GM12878 (cell line): ENCODE measurements around the gene SCP2. TPM values are rescaled to one million over a fixed set of nuclear protein-coding genes. Genes with fewer than 3 reads are reported as not detected.

Source experiments
- ATAC-seq: fragments of 200-7000 bp; cut with Tn5 transposase; 3 replicates; pipeline ENCODE4 v1.9.1; 2020; ENCODE audit warnings: mild to moderate bottlenecking, moderate library complexity
- BruUV-seq: library from RNA; stranded (reverse); fragments of 400-500 nt; replicated peaks from 2 replicates; lab custom pipeline; 2021; lab: Mats Ljungman, UMichigan
- CTCF ChIA-PET: fragments of 300-600 bp; sonication (Branson Sonifier 250); formaldehyde crosslinking; extraction: SDS; loops from one replicate; lab custom pipeline; 2021; ENCODE audit warnings: inconsistent platforms; lab: Yijun Ruan, JAX
- POLR2A ChIA-PET: fragments of 350-600 bp; formaldehyde crosslinking; extraction: SDS; loops from one replicate; lab custom pipeline; 2021; ENCODE audit warnings: inconsistent platforms; lab: Charles Lee
- RAD21 ChIA-PET: fragments of 300-600 bp; sonication (Branson Sonifier 250); formaldehyde crosslinking; loops from one replicate; lab custom pipeline; 2023; ENCODE audit warnings: antibody characterized with exemption; ENCODE audit not compliant: unreplicated experiment; lab: Charles Lee
- SMC1A ChIA-PET: fragments of 300-600 bp; sonication (Branson Sonifier 250); formaldehyde crosslinking; loops from one replicate; lab custom pipeline; 2023; ENCODE audit not compliant: unreplicated experiment, uncharacterized antibody; lab: Charles Lee
- DNase-seq: peaks from one replicate; pipeline ENCODE4 v3.0.0-alpha.2; 2011; ENCODE audit warnings: low read depth, low spot score
- FAIRE-seq: peaks from 3 replicates; lab custom pipeline; 2011; peaks lifted over from hg19 to GRCh38; lab: Jason Lieb, UNC
- H2AFZ ChIP-seq: 2 replicates; pipeline ENCODE4 v1.6.0; 2011; ENCODE audit warnings: low read depth, low read length, control low read depth; ENCODE audit not compliant: control insufficient read depth
- H3K27ac ChIP-seq: 2 replicates; pipeline ENCODE4 v1.5.1; 2011; ENCODE audit warnings: control low read depth; ENCODE audit not compliant: control insufficient read depth, insufficient read depth
- H3K27me3 ChIP-seq, 2 experiments: replicated peaks in 1 of 2; 2 replicates each; pipeline versions ENCODE4 v1.6.0 to v1.6.1; 2011; ENCODE audit warnings: low read length in 1 of 2; ENCODE audit not compliant: control insufficient read depth in 2 of 2, insufficient read depth in 2 of 2
- H3K36me3 ChIP-seq, 2 experiments: 2 replicates each; pipeline ENCODE4 v1.5.1; 2011; ENCODE audit warnings: low read length in 1 of 2; ENCODE audit not compliant: control insufficient read depth in 2 of 2, insufficient read depth in 2 of 2
- H3K4me1 ChIP-seq: 2 replicates; pipeline ENCODE4 v1.6.1; 2011; ENCODE audit warnings: mild to moderate bottlenecking, low read length, moderate library complexity, mixed read lengths; ENCODE audit not compliant: control insufficient read depth, insufficient read depth
- H3K4me2 ChIP-seq: 2 replicates; pipeline ENCODE4 v1.6.0; 2011; ENCODE audit warnings: control low read depth; ENCODE audit not compliant: control insufficient read depth, insufficient read depth
- H3K4me3 ChIP-seq: fragments of 200-600 bp; sonication (generic); 2 replicates; pipeline ENCODE4 v1.5.1; 2016
- H3K79me2 ChIP-seq: 2 replicates; pipeline ENCODE4 v1.6.0; 2011; ENCODE audit warnings: low read length; ENCODE audit not compliant: control insufficient read depth, insufficient read depth
- H3K9ac ChIP-seq: 2 replicates; pipeline ENCODE4 v1.8.0; 2011; ENCODE audit warnings: low read length, control low read depth, mixed read lengths; ENCODE audit not compliant: control insufficient read depth, insufficient read depth
- H3K9me3 ChIP-seq: replicated peaks from 3 replicates; pipeline ENCODE4 v1.5.1; 2011; ENCODE audit warnings: mild to moderate bottlenecking, low read length; ENCODE audit not compliant: control insufficient read depth, insufficient read depth
- H4K20me1 ChIP-seq: 2 replicates; pipeline ENCODE4 v1.6.0; 2011; ENCODE audit not compliant: control insufficient read depth, insufficient read depth
- RUNX3 ChIP-seq: IDR thresholded peaks from 2 replicates; pipeline ENCODE4 v1.6.1; 2012; ENCODE audit warnings: low read length, inconsistent platforms
- TARDBP ChIP-seq: IDR thresholded peaks from 2 replicates; pipeline ENCODE4 v1.6.1; 2016; ENCODE audit warnings: borderline replicate concordance
- WGBS: methylation state at CpG from one replicate; pipeline ENCODE4 v1.1.6; 2016; ENCODE audit warnings: low lambda C conversion rate; ENCODE audit not compliant: insufficient replicate concordance, insufficient coverage; ENCODE audit errors: missing lambda C conversion rate; 5-methylcytosine and 5-hydroxymethylcytosine counted together
- in situ Hi-C: fragments of 300-500 bp; cut with MboI; formaldehyde crosslinking; loops from 9 replicates; pipeline ENCODE4 v1.14.3; 2018; ENCODE audit warnings: mixed read lengths
- intact Hi-C: fragments of 100-400 bp; cut with micrococcal nuclease; formaldehyde crosslinking; loops from one replicate; pipeline ENCODE4 v1.14.2; 2022; ENCODE audit not compliant: unreplicated experiment
- polyA plus RNA-seq, 11 experiments: library from polyadenylated mRNA; depleted of rRNA in 4 of 11; unstranded in 6 of 11; stranded (reverse) in 5 of 11; fragments of >200 nt; fragmentation: Nextera tagmentation in 4 of 11; fragmentation: Illumina TruSeq in 1 of 11; extraction: Ambion mirVana in 4 of 11; extraction: Trizol in 1 of 11; gene quantifications; 1 replicate in 1 of 11; 2 replicates in 10 of 11; pipeline versions ENCODE4 v1.2.1 to v1.2.3, GENCODE V29; 2011 to 2016; ENCODE audit warnings: inconsistent platforms in 2 of 11, missing spikeins in 2 of 11, low read depth in 1 of 11
- total RNA-seq, 4 experiments: library from RNA; depleted of rRNA in 3 of 4; stranded (reverse); fragments of >200 nt in 3 of 4; fragmentation: Illumina TruSeq in 1 of 4; extraction: Trizol in 1 of 4; gene quantifications; 2 replicates each; pipeline versions ENCODE4 v1.2.1 to v1.2.3, GENCODE V29; 2013 to 2021
- TF ChIP-seq, protein P1 (sequence below): fragments of 450-650 bp; IDR thresholded peaks from 2 replicates; pipeline ENCODE4 v1.6.1; 2017; ENCODE audit warnings: borderline replicate concordance
- TF ChIP-seq, protein P2 (sequence below): fragments of 450-650 bp; formaldehyde crosslinking; IDR thresholded peaks from 2 replicates; pipeline ENCODE4 v1.4.0; 2022; ENCODE audit warnings: mild to moderate bottlenecking, moderate library complexity

SCP2 gene
- total and polyA plus RNA-seq, 10 of the 15 experiments (the other 5 are each of a cell fraction or from before 2014, with no cell fraction given), result 74.3 to 327 (median 127) TPM

DNA sequence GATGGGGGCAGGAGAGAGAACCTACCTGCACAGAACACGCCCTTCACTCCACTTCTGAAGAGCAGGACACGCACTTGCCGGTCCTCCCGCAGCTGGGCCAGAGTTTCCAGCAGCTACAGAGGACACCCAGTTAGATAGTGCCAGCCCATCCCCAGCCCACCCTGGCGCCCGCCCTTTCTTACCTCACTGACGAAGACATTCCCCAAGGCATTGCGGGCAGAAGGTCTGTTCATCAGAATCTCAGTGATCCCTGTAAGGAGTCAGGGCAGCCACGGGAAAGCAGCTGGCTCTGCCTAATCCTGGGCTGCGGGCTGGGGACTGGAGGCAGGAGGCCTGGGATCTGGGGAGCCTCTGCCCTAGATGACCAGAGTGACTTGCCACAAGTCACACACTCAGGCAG, 15.5 kb upstream of the SCP2 start:
- 96% methylated on average over 10 of the region's 10 CpGs for WGBS
- SMC1A ChIA-PET, result no interaction called here

More for the DNA sequence above, 15.5 kb upstream of the SCP2 start:
- H3K27me3 ChIP-seq, result no peaks in the 10 kb centered on the region
- no peak overlapping the region for H3K9ac ChIP-seq
- no peak overlapping the region for H3K4me3 ChIP-seq
- no peak for TF ChIP-seq TARDBP
- TF ChIP-seq, protein P1, sequence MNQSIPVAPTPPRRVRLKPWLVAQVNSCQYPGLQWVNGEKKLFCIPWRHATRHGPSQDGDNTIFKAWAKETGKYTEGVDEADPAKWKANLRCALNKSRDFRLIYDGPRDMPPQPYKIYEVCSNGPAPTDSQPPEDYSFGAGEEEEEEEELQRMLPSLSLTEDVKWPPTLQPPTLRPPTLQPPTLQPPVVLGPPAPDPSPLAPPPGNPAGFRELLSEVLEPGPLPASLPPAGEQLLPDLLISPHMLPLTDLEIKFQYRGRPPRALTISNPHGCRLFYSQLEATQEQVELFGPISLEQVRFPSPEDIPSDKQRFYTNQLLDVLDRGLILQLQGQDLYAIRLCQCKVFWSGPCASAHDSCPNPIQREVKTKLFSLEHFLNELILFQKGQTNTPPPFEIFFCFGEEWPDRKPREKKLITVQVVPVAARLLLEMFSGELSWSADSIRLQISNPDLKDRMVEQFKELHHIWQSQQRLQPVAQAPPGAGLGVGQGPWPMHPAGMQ, result no peak
- TF ChIP-seq, protein P2, sequence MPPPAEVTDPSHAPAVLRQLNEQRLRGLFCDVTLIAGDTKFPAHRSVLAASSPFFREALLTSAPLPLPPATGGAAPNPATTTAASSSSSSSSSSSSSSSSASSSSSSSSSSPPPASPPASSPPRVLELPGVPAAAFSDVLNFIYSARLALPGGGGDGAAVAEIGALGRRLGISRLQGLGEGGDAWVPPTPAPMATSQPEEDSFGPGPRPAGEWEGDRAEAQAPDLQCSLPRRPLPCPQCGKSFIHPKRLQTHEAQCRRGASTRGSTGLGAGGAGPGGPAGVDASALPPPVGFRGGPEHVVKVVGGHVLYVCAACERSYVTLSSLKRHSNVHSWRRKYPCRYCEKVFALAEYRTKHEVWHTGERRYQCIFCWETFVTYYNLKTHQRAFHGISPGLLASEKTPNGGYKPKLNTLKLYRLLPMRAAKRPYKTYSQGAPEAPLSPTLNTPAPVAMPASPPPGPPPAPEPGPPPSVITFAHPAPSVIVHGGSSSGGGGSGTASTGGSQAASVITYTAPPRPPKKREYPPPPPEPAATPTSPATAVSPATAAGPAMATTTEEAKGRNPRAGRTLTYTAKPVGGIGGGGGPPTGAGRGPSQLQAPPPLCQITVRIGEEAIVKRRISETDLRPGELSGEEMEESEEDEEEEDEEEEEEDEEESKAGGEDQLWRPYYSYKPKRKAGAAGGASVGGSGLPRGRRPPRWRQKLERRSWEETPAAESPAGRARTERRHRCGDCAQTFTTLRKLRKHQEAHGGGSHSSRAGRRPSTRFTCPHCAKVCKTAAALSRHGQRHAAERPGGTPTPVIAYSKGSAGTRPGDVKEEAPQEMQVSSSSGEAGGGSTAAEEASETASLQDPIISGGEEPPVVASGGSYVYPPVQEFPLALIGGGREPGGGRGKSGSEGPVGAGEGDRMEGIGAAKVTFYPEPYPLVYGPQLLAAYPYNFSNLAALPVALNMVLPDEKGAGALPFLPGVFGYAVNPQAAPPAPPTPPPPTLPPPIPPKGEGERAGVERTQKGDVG, result no peak
- no peak for TF ChIP-seq RUNX3
- no TSS peak for BruUV-seq
- H3K4me2 ChIP-seq, result no peak overlapping the region
- no peak for ATAC-seq
- POLR2A ChIA-PET, result interaction anchor here (0.6 kb wide), 1 partner anchor 18 kb away, joined by 3 read pairs; no protein-coding TSS in a partner anchor
- H3K27ac ChIP-seq, result no peak overlapping the region
- RAD21 ChIA-PET, result no interaction called here
- no peaks in the 10 kb centered on the region for H3K9me3 ChIP-seq
- FAIRE-seq, result no peak
- H3K79me2 ChIP-seq, result no peaks in the 10 kb centered on the region
- DNase-seq, result no peak
- no peaks in the 10 kb centered on the region for H3K36me3 ChIP-seq
- H2AFZ ChIP-seq, result no peak overlapping the region
- in situ Hi-C loops (loop anchor here (25.0 kb wide), 1 partner anchor 276 kb away; the partner anchor contains the start of gene CPT2), intact Hi-C loops (no loop called here)
- H4K20me1 ChIP-seq, result no peaks in the 10 kb centered on the region
- no peaks in the 10 kb centered on the region for H3K4me1 ChIP-seq
- CTCF ChIA-PET, result interaction anchor here (0.7 kb wide), 1 partner anchor 8 kb away, joined by 4 read pairs; no protein-coding TSS in a partner anchor
